IPS-NIHi7 (cell line): Measurements from ENCODE around the gene KRTAP2-3.

ENCODE experiments used
- DNase-seq: peaks from one replicate; pipeline ENCODE4 v3.0.0; 2012; ENCODE audit warnings: mixed read lengths; ENCODE audit errors: extremely low spot score

KRTAP2-3 gene

GRCh38 chr17:41029633-41030245 is 30.2 kb downstream of the KRTAP2-3 start, which contains the start of gene KRTAP1-4:
KRTAP1-4 (minus strand) TSS chr17:41030195; CDS start chr17:41030078, 117 bp downstream.
- DNase-seq = no peak

DNA sequence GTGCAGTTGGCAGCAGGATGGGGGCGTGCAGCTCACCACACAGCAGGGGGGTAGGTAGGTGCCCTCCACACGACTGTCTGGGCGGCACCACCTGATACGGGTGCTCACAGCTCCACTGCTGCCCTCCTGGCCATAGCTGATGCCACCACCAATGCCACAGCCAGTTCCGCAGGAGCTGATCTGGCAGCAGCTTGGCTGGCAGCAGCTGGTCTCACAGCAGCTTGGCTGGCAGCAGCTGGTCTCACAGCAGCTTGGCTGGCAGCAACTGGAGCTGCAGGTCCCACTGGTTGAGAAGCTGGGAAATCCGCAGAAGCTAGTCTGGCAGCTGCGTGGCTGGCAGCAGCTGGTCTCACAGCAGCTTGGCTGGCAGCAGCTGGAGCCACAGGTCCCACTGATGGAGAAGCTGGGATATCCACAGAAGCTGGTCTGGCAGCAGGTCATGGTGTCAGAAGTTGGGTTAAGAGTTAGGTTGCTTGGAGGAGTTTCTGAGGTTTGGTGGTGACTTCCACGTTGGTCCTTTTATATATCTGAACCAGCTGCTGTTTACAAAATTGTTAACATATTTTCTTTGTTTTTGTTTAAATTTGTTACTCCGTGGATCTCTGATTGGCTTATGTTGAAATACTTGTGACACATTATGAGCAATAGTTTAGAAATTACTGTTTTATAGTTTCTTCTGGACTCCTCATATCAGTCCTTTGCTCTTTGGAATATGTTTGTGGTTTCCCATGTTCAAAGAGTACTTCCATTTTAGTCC is 33.0 kb downstream of the KRTAP2-3 start, which contains the start of gene KRTAP1-5:
Gene KRTAP1-5 (minus strand): TSS at position 494 of the 757 bp plus-strand sequence. CDS start 53 bp downstream, at position 441.
- no peak for DNase-seq

DNA sequence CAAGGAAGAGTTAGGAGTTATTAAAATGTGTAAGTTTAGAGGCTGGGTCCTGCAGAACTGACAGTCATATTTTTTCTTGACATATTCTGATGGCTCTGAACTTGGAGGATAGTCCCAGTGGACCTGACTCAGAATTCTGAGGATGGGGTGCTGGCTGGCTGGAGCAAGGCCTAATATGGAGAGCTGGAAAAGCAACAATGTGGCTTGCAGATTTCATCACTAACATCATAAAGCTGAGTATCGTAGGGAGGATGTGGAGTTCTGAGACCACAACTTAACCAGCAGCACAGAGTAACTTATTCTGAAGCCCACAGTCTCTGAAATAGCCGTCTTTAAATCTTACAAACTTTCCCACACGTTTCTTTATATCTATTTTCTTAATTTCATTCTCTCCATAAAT is 35.2 kb downstream of the KRTAP2-3 start:
- DNase-seq = no peak

GRCh38 chr17:41020336-41020735 is 39.6 kb downstream of the KRTAP2-3 start:
- no peak for DNase-seq

DNA sequence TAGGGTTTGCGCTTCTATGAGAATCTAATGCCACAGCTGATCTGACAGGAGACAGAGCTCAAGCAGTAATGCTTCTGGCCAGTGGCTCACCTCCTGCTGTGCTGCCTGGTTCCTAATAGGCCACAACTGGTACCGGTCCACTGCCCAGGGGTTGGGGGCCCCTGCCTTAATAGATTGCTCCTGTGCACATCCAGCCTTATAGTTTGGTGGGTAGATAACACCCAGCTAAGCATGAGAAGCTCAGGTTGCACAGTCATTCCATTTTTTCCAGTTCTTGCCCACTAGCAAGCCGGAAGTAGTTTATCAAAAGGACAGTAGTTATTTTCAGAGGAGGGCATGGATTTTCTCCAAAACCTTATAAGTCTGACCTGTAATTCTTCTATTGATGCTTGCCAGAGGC is 40.5 kb downstream of the KRTAP2-3 start:
- no peak for DNase-seq

- no peak for DNase-seq
Measured at GRCh38 chr17:41018541-41018940, 41.4 kb downstream of the KRTAP2-3 start.

- no peak for DNase-seq
Measured at GRCh38 chr17:41016578-41017215, 43.2 kb downstream of the KRTAP2-3 start.

DNA sequence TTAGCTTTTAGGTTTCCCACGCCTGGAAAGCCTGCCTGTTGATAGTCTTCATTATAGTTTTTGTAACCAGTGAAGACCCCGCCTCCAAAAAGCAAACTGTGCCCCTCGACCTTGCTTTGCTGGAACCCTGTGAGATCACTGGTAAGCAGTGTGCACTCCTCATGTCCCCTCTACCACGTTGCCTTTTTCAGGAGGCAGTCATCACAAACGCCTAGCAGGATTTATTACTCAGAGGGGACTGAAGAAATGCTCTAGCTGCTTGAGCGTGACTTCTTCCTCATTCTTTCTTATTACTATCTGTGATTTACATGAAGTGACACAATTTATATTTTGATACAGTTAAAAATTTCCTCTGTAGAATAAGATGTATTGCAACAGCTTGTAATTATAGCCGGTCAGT is 44.5 kb downstream of the KRTAP2-3 start:
- DNase-seq = no peak

- DNase-seq = no peak
Measured at GRCh38 chr17:41013606-41014005, 46.3 kb downstream of the KRTAP2-3 start.

- no peak for DNase-seq
Measured at GRCh38 chr17:41013181-41013580, 46.7 kb downstream of the KRTAP2-3 start.

GRCh38 chr17:41012326-41013120 is 47.4 kb downstream of the KRTAP2-3 start:
- no peak for DNase-seq

GRCh38 chr17:41010441-41010840 is 49.5 kb downstream of the KRTAP2-3 start:
- DNase-seq = no peak

DNA sequence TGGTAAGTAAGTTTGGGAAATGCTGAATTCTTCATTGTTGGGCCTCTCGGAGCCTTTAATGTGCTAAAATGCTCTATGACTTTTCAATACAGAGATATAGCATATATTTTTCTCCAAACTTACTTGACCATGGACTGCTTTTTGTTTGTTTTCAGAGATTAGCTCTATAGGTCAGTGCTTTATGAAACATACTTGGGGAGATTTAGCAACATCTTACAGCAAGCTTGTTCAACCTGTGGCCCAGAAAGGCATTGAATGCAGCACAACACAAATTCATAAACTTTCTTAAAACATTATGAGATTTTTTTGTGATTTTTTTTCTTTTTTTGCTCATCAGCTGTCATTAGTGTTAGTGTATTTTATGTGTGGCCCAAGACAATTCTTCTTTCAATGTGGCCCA is 50.0 kb downstream of the KRTAP2-3 start:
- DNase-seq = no peak

- no peak for DNase-seq
Measured at GRCh38 chr17:41009301-41009760, 50.6 kb downstream of the KRTAP2-3 start.
